HG02763 (cell line): ENCODE results near the gene FXYD6.

ENCODE experiments used
- ATAC-seq: cut with Tn5 transposase; IDR thresholded peaks from one replicate; pipeline ENCODE4 v1.9.1; 2021; ENCODE audit warnings: mild to moderate bottlenecking, moderate library complexity; ENCODE audit not compliant: unreplicated experiment

Gene FXYD6

GRCh38 chr11:117796456-117796871 lies 80.0 kb downstream of the FXYD6 start:
- no peak for ATAC-seq

GRCh38 chr11:117795638-117796455 lies 80.6 kb downstream of the FXYD6 start:
- ATAC-seq = no peak

GRCh38 chr11:117794772-117795629 lies 81.5 kb downstream of the FXYD6 start:
- no peak for ATAC-seq

GRCh38 chr11:117794135-117794534 lies 82.3 kb downstream of the FXYD6 start:
- no peak for ATAC-seq

- ATAC-seq = no peak
These were observed 82.9 kb downstream of the FXYD6 start for GRCh38 chr11:117793583-117793982.

- no peak for ATAC-seq
These were observed 83.5 kb downstream of the FXYD6 start for GRCh38 chr11:117792992-117793391.

- ATAC-seq = no peak
These were observed 84.2 kb downstream of the FXYD6 start for GRCh38 chr11:117792241-117792640.

GRCh38 chr11:117790279-117790678 lies 86.2 kb downstream of the FXYD6 start:
- no peak for ATAC-seq

GRCh38 chr11:117789241-117789640 lies 87.2 kb downstream of the FXYD6 start:
- ATAC-seq = no peak
